ENCODE measurements around the gene NTRK1. TPM values are rescaled to one million over a fixed set of nuclear protein-coding genes. Genes with fewer than 3 reads are reported as not detected.

NTRK1 gene
- total and polyA plus RNA-seq, 4 experiments from 2014 or later: 0.23 TPM; not detected in 3

DNA sequence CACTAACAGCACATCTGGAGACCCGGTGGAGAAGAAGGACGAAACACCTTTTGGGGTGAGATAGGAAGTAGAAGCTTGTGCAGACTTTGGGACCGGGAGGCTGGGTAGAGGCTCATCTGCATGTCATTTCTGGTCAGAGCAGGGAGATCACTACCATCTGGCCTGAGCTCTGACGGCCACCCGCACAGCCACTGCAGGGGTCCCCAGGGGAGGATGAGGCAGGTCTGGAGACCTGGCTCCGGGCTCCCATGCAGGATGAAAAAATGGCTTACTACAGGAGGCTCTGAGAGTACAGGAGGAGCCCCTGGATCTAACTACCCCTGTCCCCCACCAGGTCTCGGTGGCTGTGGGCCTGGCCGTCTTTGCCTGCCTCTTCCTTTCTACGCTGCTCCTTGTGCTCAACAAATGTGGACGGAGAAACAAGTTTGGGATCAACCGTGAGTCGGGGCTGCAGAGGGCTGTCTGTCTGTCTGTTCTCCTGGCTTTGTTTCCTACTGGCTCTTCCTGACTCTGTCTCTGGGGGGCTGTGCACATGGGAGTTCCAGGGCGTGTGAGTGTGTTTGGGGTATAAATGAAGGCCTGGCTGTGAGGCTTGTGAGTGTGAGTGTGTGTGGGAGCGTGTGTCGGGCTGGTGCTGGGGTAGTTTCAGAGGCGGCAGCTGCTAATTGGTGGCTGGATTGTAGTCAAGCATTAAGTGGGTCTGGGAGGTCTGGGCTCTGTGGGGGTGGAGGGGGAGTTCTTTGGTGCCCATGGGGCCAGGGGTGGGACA is 14.1 kb downstream of the NTRK1 start:
- peaks cover 10 to 15% of the 10 kb centered on the region in 2 donors for H3K27me3 Mint-ChIP-seq
- intact Hi-C loops (cut with micrococcal nuclease): no loop called here
- CTCF ChIA-PET (ENCODE audit: partially characterized antibody): interaction anchor here (0.6 kb wide), 1 partner anchor 240 kb away, joined by 3 read pairs; no protein-coding TSS in a partner anchor

GRCh38 chr1:156875341-156875615 is 14.6 kb downstream of the NTRK1 start:
- Mint-ChIP-seq H3K4me3 (no peak overlapping the region), H3K27me3 (peaks cover 10 to 18% of the 10 kb centered on the region in 2 donors), H3K36me3 (no peaks in the 10 kb centered on the region), H3K27ac (no peak overlapping the region), H3K9me3 (no peaks in the 10 kb centered on the region), H3K4me1 (no peaks in the 10 kb centered on the region)
- CTCF ChIA-PET (ENCODE audit: partially characterized antibody): interaction anchor here (0.6 to 2.3 kb wide), 2 partner anchors 15 to 239 kb away, joined by 3 to 9 read pairs; partner anchors contain the start of gene NTRK1
- Histone ChIP-seq H3K4me1 (ENCODE audit: insufficient read depth, low read length) (no peaks in the 10 kb centered on the region), H3K4me3 (ENCODE audit: low read length in 2 of 2) (no peak overlapping the region), H3K27ac (ENCODE audit: low read depth, low read length) (no peak overlapping the region), H3K27me3 (ENCODE audit: insufficient read depth, low read length) (no peaks in the 10 kb centered on the region), H3K9me3 (ENCODE audit: control insufficient read depth in 1 of 2, low read length in 2 of 2) (no peaks in the 10 kb centered on the region), H3K36me3 (ENCODE audit: insufficient read depth, low read length) (no peaks in the 10 kb centered on the region)
- DNase-seq: no peak
- POLR2A ChIA-PET (ENCODE audit: partially characterized antibody): no interaction called here
- intact Hi-C loops (cut with micrococcal nuclease): no loop called here

More for the DNA sequence above, 14.1 kb downstream of the NTRK1 start:
- Mint-ChIP-seq H3K4me3 (no peak overlapping the region), H3K9me3 (no peaks in the 10 kb centered on the region), H3K4me1 (no peaks in the 10 kb centered on the region), H3K27ac (no peak overlapping the region), H3K36me3 (no peaks in the 10 kb centered on the region)
- Histone ChIP-seq H3K27me3 (ENCODE audit: insufficient read depth, low read length) (no peaks in the 10 kb centered on the region), H3K4me3 (ENCODE audit: low read length in 2 of 2) (no peak overlapping the region), H3K4me1 (ENCODE audit: insufficient read depth, low read length) (no peaks in the 10 kb centered on the region), H3K36me3 (ENCODE audit: insufficient read depth, low read length) (no peaks in the 10 kb centered on the region), H3K27ac (ENCODE audit: low read depth, low read length) (no peak overlapping the region), H3K9me3 (ENCODE audit: control insufficient read depth in 1 of 2, low read length in 2 of 2) (no peaks in the 10 kb centered on the region)
- DNase-seq: no peak
- POLR2A ChIA-PET (ENCODE audit: partially characterized antibody): no interaction called here

DNA sequence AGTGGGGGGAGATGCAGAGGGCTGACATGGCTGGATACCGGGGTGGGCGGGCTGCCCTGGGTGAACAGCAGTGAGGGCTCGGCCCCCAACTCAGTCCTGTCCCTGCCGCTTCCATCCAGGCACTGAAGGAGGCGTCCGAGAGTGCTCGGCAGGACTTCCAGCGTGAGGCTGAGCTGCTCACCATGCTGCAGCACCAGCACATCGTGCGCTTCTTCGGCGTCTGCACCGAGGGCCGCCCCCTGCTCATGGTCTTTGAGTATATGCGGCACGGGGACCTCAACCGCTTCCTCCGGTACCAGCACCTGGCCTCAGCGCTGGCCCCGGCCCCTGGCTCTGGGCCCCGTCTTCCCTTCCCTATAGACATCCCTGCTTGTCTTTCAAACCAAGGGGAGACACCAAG is 15.6 kb downstream of the NTRK1 start:
- no peaks in the 10 kb centered on the region for H3K4me1 Mint-ChIP-seq
- Histone ChIP-seq H3K9me3 (ENCODE audit: control insufficient read depth in 1 of 2, low read length in 2 of 2) (no peaks in the 10 kb centered on the region), H3K27ac (ENCODE audit: low read depth, low read length) (no peak overlapping the region), H3K27me3 (ENCODE audit: insufficient read depth, low read length) (no peaks in the 10 kb centered on the region), H3K4me3 (ENCODE audit: low read length in 2 of 2) (no peak overlapping the region), H3K36me3 (ENCODE audit: insufficient read depth, low read length) (no peaks in the 10 kb centered on the region), H3K4me1 (ENCODE audit: insufficient read depth, low read length) (no peaks in the 10 kb centered on the region)
- CTCF ChIA-PET (ENCODE audit: partially characterized antibody): interaction anchor here (1.4 to 2.3 kb wide), 2 partner anchors 16 to 38 kb away, joined by 4 to 9 read pairs; partner anchors contain the start of gene NTRK1
- POLR2A ChIA-PET (ENCODE audit: partially characterized antibody): no interaction called here
- DNase-seq: no peak
- H3K36me3 Mint-ChIP-seq: no peaks in the 10 kb centered on the region
- H3K9me3 Mint-ChIP-seq: no peaks in the 10 kb centered on the region
- intact Hi-C loops (cut with micrococcal nuclease): no loop called here
- no peak overlapping the region for H3K27ac Mint-ChIP-seq
- no peak overlapping the region for H3K4me3 Mint-ChIP-seq
- H3K27me3 Mint-ChIP-seq: peaks cover 12 to 22% of the 10 kb centered on the region in 2 donors

- Histone ChIP-seq H3K36me3 (ENCODE audit: insufficient read depth, low read length) (no peaks in the 10 kb centered on the region), H3K9me3 (ENCODE audit: control insufficient read depth in 1 of 2, low read length in 2 of 2) (no peaks in the 10 kb centered on the region), H3K27me3 (ENCODE audit: insufficient read depth, low read length) (no peaks in the 10 kb centered on the region), H3K4me1 (ENCODE audit: insufficient read depth, low read length) (no peaks in the 10 kb centered on the region), H3K4me3 (ENCODE audit: low read length in 2 of 2) (no peak overlapping the region), H3K27ac (ENCODE audit: low read depth, low read length) (no peak overlapping the region)
- POLR2A ChIA-PET (ENCODE audit: partially characterized antibody): no interaction called here
- intact Hi-C loops (cut with micrococcal nuclease): no loop called here
- DNase-seq: no peak
- Mint-ChIP-seq H3K4me3 (no peak overlapping the region), H3K27me3 (peaks cover 18 to 31% of the 10 kb centered on the region in 2 donors), H3K27ac (no peak overlapping the region), H3K9me3 (no peaks in the 10 kb centered on the region), H3K36me3 (no peaks in the 10 kb centered on the region), H3K4me1 (no peaks in the 10 kb centered on the region)
- CTCF ChIA-PET (ENCODE audit: partially characterized antibody): interaction anchor here (1.4 to 2.3 kb wide), 3 partner anchors 11 to 40 kb away, joined by 4 to 9 read pairs (median 5); partner anchors contain the start of gene NTRK1
Observed at GRCh38 chr1:156877433-156878170, 16.9 kb downstream of the NTRK1 start.

DNA sequence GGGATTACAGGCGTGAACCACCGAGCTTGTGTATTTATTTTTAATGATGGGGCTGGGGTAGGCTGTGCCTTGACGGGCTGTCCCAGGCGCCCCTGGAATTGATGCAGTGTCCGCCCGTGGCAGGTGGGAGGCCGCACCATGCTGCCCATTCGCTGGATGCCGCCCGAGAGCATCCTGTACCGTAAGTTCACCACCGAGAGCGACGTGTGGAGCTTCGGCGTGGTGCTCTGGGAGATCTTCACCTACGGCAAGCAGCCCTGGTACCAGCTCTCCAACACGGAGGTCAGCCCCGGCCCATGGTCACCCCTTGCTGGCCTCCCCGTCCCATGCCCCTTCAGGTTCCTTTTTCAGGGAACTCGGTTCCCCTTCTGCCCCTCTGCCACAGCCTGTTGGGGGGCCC is 19.2 kb downstream of the NTRK1 start:
- Histone ChIP-seq H3K9me3 (ENCODE audit: control insufficient read depth in 1 of 2, low read length in 2 of 2) (no peaks in the 10 kb centered on the region), H3K27me3 (ENCODE audit: insufficient read depth, low read length) (no peaks in the 10 kb centered on the region), H3K27ac (ENCODE audit: low read depth, low read length) (no peak overlapping the region), H3K4me1 (ENCODE audit: insufficient read depth, low read length) (no peaks in the 10 kb centered on the region), H3K36me3 (ENCODE audit: insufficient read depth, low read length) (no peaks in the 10 kb centered on the region), H3K4me3 (ENCODE audit: low read length in 2 of 2) (no peak overlapping the region)
- ChIA-PET CTCF (ENCODE audit: partially characterized antibody) (interaction anchor here (3.2 kb wide), 1 partner anchor 10 kb away, joined by 12 read pairs; no protein-coding TSS in a partner anchor), POLR2A (ENCODE audit: partially characterized antibody) (no interaction called here)
- no peak for DNase-seq
- peaks cover 0 to 2% (median 0%) of the 10 kb centered on the region in 8 donors for H3K9me3 Mint-ChIP-seq
- H3K27me3 Mint-ChIP-seq: peaks cover 25 to 48% of the 10 kb centered on the region in 2 donors
- no peak overlapping the region for H3K4me3 Mint-ChIP-seq
- peak overlapping the region in 1 of 7 donors; percentile 4 for H3K27ac Mint-ChIP-seq
- no peaks in the 10 kb centered on the region for H3K36me3 Mint-ChIP-seq
- intact Hi-C loops (cut with micrococcal nuclease): no loop called here
- no peaks in the 10 kb centered on the region for H3K4me1 Mint-ChIP-seq

DNA sequence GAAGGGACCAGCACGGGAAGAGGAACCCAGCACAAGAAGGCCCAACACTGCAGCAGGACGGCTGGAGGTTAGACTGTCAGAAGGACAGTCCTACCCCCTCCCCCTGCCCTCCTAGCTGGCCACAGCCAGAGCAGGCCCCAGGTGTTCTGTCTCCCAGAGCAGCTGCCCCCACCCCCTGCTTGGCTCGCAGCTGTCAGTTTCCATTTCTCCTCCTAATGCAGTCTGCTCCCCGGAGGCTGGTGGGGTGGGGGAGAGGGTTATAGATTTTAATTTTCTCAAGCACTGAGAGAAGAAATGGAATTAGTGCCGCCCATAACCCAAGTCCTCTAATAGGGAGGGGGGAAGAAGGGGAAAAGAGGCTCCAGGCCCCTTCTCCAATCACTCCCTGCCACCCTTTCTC is 19.8 kb downstream of the NTRK1 start:
- Mint-ChIP-seq H3K9me3 (peaks cover 0 to 2% (median 0%) of the 10 kb centered on the region in 8 donors), H3K36me3 (no peaks in the 10 kb centered on the region), H3K27me3 (peaks cover 25 to 48% of the 10 kb centered on the region in 2 donors), H3K4me1 (no peaks in the 10 kb centered on the region), H3K4me3 (no peak overlapping the region), H3K27ac (no peak overlapping the region)
- Histone ChIP-seq H3K27me3 (ENCODE audit: insufficient read depth, low read length) (no peaks in the 10 kb centered on the region), H3K4me1 (ENCODE audit: insufficient read depth, low read length) (no peaks in the 10 kb centered on the region), H3K4me3 (ENCODE audit: low read length in 2 of 2) (no peak overlapping the region), H3K9me3 (ENCODE audit: control insufficient read depth in 1 of 2, low read length in 2 of 2) (no peaks in the 10 kb centered on the region), H3K36me3 (ENCODE audit: insufficient read depth, low read length) (no peaks in the 10 kb centered on the region), H3K27ac (ENCODE audit: low read depth, low read length) (no peak overlapping the region)
- CTCF ChIA-PET (ENCODE audit: partially characterized antibody): interaction anchor here (2.1 to 3.2 kb wide), 2 partner anchors 10 to 21 kb away, joined by 5 to 12 read pairs; partner anchors contain the start of gene NTRK1
- intact Hi-C loops (cut with micrococcal nuclease): no loop called here
- POLR2A ChIA-PET (ENCODE audit: partially characterized antibody): no interaction called here
- no peak for DNase-seq

DNA sequence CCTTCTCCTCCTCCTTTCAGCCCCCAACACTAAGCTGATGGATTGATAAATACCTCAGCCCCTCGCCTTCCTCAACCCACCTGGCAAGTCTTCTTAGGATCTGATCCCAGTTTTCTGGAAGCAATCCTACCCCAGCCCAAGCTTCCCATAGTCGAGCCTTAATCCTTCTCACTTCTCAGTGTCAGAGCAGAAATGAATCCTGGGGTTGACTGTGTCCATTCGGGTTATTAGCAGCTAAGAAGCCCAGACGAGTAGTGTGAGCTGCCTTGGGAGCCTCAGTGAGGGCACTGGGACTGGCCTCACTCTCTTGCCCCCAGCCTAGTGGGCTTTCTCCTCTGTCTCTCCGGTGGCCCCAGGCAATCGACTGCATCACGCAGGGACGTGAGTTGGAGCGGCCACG is 20.4 kb downstream of the NTRK1 start:
- Mint-ChIP-seq H3K27ac (no peak overlapping the region), H3K36me3 (no peaks in the 10 kb centered on the region), H3K4me1 (no peaks in the 10 kb centered on the region), H3K9me3 (peaks cover 0 to 2% (median 0%) of the 10 kb centered on the region in 8 donors), H3K27me3 (peaks cover 25 to 49% of the 10 kb centered on the region in 2 donors), H3K4me3 (no peak overlapping the region)
- DNase-seq: no peak
- no peak overlapping the region for H3K4me3 ChIP-seq (ENCODE audit: low read length in 2 of 2)
- CTCF ChIA-PET (ENCODE audit: partially characterized antibody): interaction anchor here (0.6 to 3.2 kb wide), 3 partner anchors 9 to 43 kb away, joined by 3 to 12 read pairs (median 5); partner anchors contain the start of gene NTRK1
- H3K9me3 ChIP-seq (ENCODE audit: control insufficient read depth in 1 of 2, low read length in 2 of 2): no peaks in the 10 kb centered on the region
- H3K36me3 ChIP-seq (ENCODE audit: insufficient read depth, low read length): no peaks in the 10 kb centered on the region
- POLR2A ChIA-PET (ENCODE audit: partially characterized antibody): no interaction called here
- H3K27ac ChIP-seq (ENCODE audit: low read depth, low read length): no peak overlapping the region
- no peaks in the 10 kb centered on the region for H3K4me1 ChIP-seq (ENCODE audit: insufficient read depth, low read length)
- H3K27me3 ChIP-seq (ENCODE audit: insufficient read depth, low read length): no peaks in the 10 kb centered on the region
- intact Hi-C loops (cut with micrococcal nuclease): no loop called here
